MM.1S (cell line): ENCODE measurements around the gene SCARB2.

Experiments used
- CTCF ChIP-seq: fragments of 300-600 bp; sonication (generic); IDR thresholded peaks from 2 replicates; pipeline ENCODE4 v1.5.1; 2016; ENCODE audit warnings: antibody characterized with exemption, low read length, mixed read lengths
- EZH2 ChIP-seq: fragments of 300-600 bp; sonication (generic); optimal IDR thresholded peaks from 2 replicates; pipeline ENCODE3; 2017; ENCODE audit warnings: low read depth, mild to moderate bottlenecking, antibody characterized with exemption, low read length, mixed read lengths
- EZH2phosphoT487 ChIP-seq: fragments of 300-600 bp; sonication (generic); IDR thresholded peaks from 2 replicates; pipeline ENCODE4 v1.6.1; 2018; ENCODE audit warnings: antibody characterized with exemption, low read length

DNA sequence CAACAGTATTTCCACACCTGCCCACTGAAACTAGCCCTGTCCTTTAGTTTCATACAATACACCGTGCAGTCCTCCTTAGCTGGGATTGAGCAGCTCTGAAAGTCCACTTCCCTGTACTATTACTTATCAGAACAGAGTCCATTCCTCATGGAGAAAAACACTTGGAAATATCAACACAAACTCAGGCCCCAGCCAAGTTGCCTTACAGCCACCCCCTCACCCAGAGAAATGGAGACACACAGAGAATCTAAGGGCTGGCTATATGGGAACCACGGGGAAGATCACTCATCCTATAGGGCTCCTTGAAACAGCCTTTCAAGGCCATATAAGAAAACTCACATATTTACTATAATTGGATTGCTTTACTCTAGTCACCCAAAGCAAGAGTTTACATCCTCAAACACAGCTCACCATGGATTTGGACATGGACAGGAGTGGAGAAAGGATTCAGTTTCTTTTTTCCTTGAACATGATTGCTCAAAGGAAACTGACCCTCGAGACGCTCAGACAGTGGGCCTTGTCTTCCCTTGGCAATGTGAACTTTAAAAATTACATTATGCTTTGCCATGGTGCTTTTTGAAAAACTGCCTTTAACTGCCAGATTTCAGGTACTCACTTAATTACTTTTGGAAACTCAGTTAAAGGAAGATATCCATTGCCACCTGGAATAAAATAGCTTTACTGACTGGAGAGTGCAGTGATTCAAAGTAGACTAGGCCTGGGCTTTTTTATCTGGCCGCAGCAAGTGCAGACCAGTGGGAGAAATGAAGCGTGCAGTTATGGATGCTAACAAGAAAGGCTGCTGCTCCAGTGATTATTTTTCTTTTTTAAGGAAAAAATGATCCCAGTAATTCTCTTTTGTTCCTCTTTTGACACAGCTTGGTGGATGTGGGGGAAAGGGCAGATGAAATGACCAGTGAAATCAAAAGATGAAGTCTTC is 1.6 kb downstream of the SCARB2 start:
- no peak for TF ChIP-seq EZH2
- TF ChIP-seq CTCF, result no peak
- TF ChIP-seq EZH2phosphoT487, result no peak
